Measurements from ENCODE around the gene PRKD2. TPM values are rescaled to one million over a fixed set of nuclear protein-coding genes. Genes with fewer than 3 reads are reported as not detected.

The PRKD2 gene
- total and polyA plus RNA-seq, 10 of the 15 experiments (the other 5 are each of a cell fraction or from before 2014, with no cell fraction given) = 2.3 to 98.8 (median 32.9) TPM

- Histone ChIP-seq H3K4me2 (ENCODE audit: control insufficient read depth, insufficient read depth) (no peak overlapping the region), H3K36me3 (ENCODE audit: control insufficient read depth in 2 of 2, insufficient read depth in 2 of 2, low read length in 1 of 2) (peaks cover 36 to 62% of the 10 kb centered on the region in 2 experiments), H3K9me3 (replicated peaks; ENCODE audit: control insufficient read depth, insufficient read depth, low read length) (no peaks in the 10 kb centered on the region), H3K27me3 (replicated peaks in 1 of 2; ENCODE audit: control insufficient read depth in 2 of 2, insufficient read depth in 2 of 2, low read length in 1 of 2) (no peaks in the 10 kb centered on the region), H3K79me2 (ENCODE audit: control insufficient read depth, insufficient read depth, low read length) (peaks cover 3% of the 10 kb centered on the region; the same call in 1 of the 2 replicates), H3K4me1 (ENCODE audit: control insufficient read depth, insufficient read depth, low read length) (peaks cover 10% of the 10 kb centered on the region), H3K4me3 (no peak overlapping the region), H4K20me1 (ENCODE audit: control insufficient read depth, insufficient read depth) (no peaks in the 10 kb centered on the region; the same call in none of the 2 replicates), H3K9ac (ENCODE audit: control insufficient read depth, insufficient read depth, low read length) (no peak overlapping the region), H3K27ac (ENCODE audit: control insufficient read depth, insufficient read depth) (no peak overlapping the region), H2AFZ (ENCODE audit: control insufficient read depth, low read depth, low read length) (no peak overlapping the region)
- WGBS (ENCODE audit: insufficient coverage, insufficient replicate concordance, low lambda C conversion rate, missing lambda C conversion rate) = 92% methylated on average over 23 of the region's 23 CpGs
- ChIA-PET POLR2A (no interaction called here), CTCF (no interaction called here), RAD21 (ENCODE audit: unreplicated experiment) (no interaction called here), SMC1A (ENCODE audit: uncharacterized antibody, unreplicated experiment) (no interaction called here)
- intact Hi-C loops (cut with micrococcal nuclease; ENCODE audit: unreplicated experiment) (no loop called here), in situ Hi-C loops (cut with MboI) (no loop called here)
- no peak for ATAC-seq
- no peak for DNase-seq (ENCODE audit: low read depth, low spot score)
- no peak for TF ChIP-seq TCF12 (IDR thresholded peaks at IDR 0.05; ENCODE audit: low read depth, low read length)
- no peak for TF ChIP-seq FOS (IDR thresholded peaks at IDR 0.05; ENCODE audit: borderline replicate concordance, extremely low read depth, insufficient read length)
- no peak for TF ChIP-seq BCLAF1 (IDR thresholded peaks at IDR 0.05)
- TF ChIP-seq CBX5 (IDR thresholded peaks at IDR 0.05; ENCODE audit: low read depth) = no peak
- no peak for TF ChIP-seq E2F8 (IDR thresholded peaks at IDR 0.05; ENCODE audit: low read depth, partially characterized antibody)
- no peak for TF ChIP-seq FOXK2 (IDR thresholded peaks at IDR 0.05)
- TF ChIP-seq POLR2A (IDR thresholded peaks at IDR 0.05; ENCODE audit: low read depth, low read length) = 0 out of 2 replicates have a peak, but pooled peaks have one; percentile 14
- TF ChIP-seq, protein P1, sequence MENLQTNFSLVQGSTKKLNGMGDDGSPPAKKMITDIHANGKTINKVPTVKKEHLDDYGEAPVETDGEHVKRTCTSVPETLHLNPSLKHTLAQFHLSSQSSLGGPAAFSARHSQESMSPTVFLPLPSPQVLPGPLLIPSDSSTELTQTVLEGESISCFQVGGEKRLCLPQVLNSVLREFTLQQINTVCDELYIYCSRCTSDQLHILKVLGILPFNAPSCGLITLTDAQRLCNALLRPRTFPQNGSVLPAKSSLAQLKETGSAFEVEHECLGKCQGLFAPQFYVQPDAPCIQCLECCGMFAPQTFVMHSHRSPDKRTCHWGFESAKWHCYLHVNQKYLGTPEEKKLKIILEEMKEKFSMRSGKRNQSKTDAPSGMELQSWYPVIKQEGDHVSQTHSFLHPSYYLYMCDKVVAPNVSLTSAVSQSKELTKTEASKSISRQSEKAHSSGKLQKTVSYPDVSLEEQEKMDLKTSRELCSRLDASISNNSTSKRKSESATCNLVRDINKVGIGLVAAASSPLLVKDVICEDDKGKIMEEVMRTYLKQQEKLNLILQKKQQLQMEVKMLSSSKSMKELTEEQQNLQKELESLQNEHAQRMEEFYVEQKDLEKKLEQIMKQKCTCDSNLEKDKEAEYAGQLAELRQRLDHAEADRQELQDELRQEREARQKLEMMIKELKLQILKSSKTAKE (IDR thresholded peaks at IDR 0.05; ENCODE audit: low read depth, poor library complexity, severe bottlenecking) = no peak
- FAIRE-seq = no peak
- no TSS peak for BruUV-seq (replicated peaks)
Measured at GRCh38 chr19:46732966-46733689, 16.2 kb upstream of the PRKD2 start.

Data from GM12878 (cell line).